ENCODE data around the gene FAM200B. TPM values are rescaled to one million over a fixed set of nuclear protein-coding genes. Genes with fewer than 3 reads are reported as not detected.
A peak's percentile ranks its signal among the peaks of the same experiment; 100 is the strongest.
"Not testable (repeated sequence)": the region's sequence is repeated elsewhere in the genome, so short reads cannot be mapped to it uniquely, and the experiment has no call there.

FAM200B gene
- total RNA-seq, 1 donor from 2014 or later, result 16.6 TPM

GRCh38 chr4:15695729-15696128 is 14.1 kb downstream of the FAM200B start:
- no peak for DNase-seq (ENCODE audit: low read depth, low spot score)

GRCh38 chr4:15696866-15697265 is 15.2 kb downstream of the FAM200B start:
- no peak for DNase-seq (ENCODE audit: low read depth, low spot score)

GRCh38 chr4:15702941-15703403 is 21.3 kb downstream of the FAM200B start, which contains the start of gene BST1:
Gene BST1, plus strand, starts transcription at chr4:15703065. Its CDS starts 80 bp downstream, at chr4:15703145.
- DNase-seq (ENCODE audit: low read depth, low spot score), result no peak

- DNase-seq (ENCODE audit: low read depth, low spot score), result no peak
Measured at GRCh38 chr4:15703439-15703838, 21.8 kb downstream of the FAM200B start.

GRCh38 chr4:15704129-15704528 is 22.5 kb downstream of the FAM200B start:
- no peak for DNase-seq (ENCODE audit: low read depth, low spot score)

GRCh38 chr4:15706646-15707362 is 25.2 kb downstream of the FAM200B start:
- DNase-seq (ENCODE audit: low read depth, low spot score), result no peak

GRCh38 chr4:15707363-15707715 is 25.7 kb downstream of the FAM200B start:
- no peak for DNase-seq (ENCODE audit: low read depth, low spot score)

- DNase-seq (ENCODE audit: low read depth, low spot score), result no peak
Measured at GRCh38 chr4:15711762-15712161, 30.1 kb downstream of the FAM200B start.

- no peak for DNase-seq (ENCODE audit: low read depth, low spot score)
Measured at GRCh38 chr4:15712214-15712613, 30.6 kb downstream of the FAM200B start.

- DNase-seq (ENCODE audit: low read depth, low spot score), result no peak
Measured at GRCh38 chr4:15714141-15714540, 32.5 kb downstream of the FAM200B start.

GRCh38 chr4:15714646-15715435 is 33.2 kb downstream of the FAM200B start:
- no peak for DNase-seq (ENCODE audit: low read depth, low spot score)

- no peak for DNase-seq (ENCODE audit: low read depth, low spot score)
Measured at GRCh38 chr4:15716115-15716514, 34.5 kb downstream of the FAM200B start.

- peak; percentile 7 for DNase-seq (ENCODE audit: low read depth, low spot score)
Measured at GRCh38 chr4:15717086-15717485, 35.5 kb downstream of the FAM200B start.

- no peak for DNase-seq (ENCODE audit: low read depth, low spot score)
Measured at GRCh38 chr4:15717657-15718416, 36.2 kb downstream of the FAM200B start.

GRCh38 chr4:15718465-15718864 is 36.8 kb downstream of the FAM200B start:
- no peak for DNase-seq (ENCODE audit: low read depth, low spot score)

- DNase-seq (ENCODE audit: low read depth, low spot score), result no peak
Measured at GRCh38 chr4:15718959-15719358, 37.3 kb downstream of the FAM200B start.

GRCh38 chr4:15719506-15719905 is 37.9 kb downstream of the FAM200B start:
- DNase-seq (ENCODE audit: low read depth, low spot score), result no peak

GRCh38 chr4:15720851-15721250 is 39.2 kb downstream of the FAM200B start:
- no peak for DNase-seq (ENCODE audit: low read depth, low spot score)

GRCh38 chr4:15725608-15726007 is 44.0 kb downstream of the FAM200B start:
- no peak for DNase-seq (ENCODE audit: low read depth, low spot score)

GRCh38 chr4:15729910-15730533 is 48.4 kb downstream of the FAM200B start:
- DNase-seq (ENCODE audit: low read depth, low spot score), result no peak

- not testable (repeated sequence) for DNase-seq (ENCODE audit: low read depth, low spot score)
Measured at GRCh38 chr4:15733061-15733460, 51.4 kb downstream of the FAM200B start.
